Measurements from ENCODE around the gene PRSS22. TPM values are rescaled to one million over a fixed set of nuclear protein-coding genes. Genes with fewer than 3 reads are reported as not detected.
A peak's percentile ranks its signal among the peaks of the same experiment; 100 is the strongest.

The PRSS22 gene
- total RNA-seq, 2 experiments from 2014 or later, result not detected

DNA sequence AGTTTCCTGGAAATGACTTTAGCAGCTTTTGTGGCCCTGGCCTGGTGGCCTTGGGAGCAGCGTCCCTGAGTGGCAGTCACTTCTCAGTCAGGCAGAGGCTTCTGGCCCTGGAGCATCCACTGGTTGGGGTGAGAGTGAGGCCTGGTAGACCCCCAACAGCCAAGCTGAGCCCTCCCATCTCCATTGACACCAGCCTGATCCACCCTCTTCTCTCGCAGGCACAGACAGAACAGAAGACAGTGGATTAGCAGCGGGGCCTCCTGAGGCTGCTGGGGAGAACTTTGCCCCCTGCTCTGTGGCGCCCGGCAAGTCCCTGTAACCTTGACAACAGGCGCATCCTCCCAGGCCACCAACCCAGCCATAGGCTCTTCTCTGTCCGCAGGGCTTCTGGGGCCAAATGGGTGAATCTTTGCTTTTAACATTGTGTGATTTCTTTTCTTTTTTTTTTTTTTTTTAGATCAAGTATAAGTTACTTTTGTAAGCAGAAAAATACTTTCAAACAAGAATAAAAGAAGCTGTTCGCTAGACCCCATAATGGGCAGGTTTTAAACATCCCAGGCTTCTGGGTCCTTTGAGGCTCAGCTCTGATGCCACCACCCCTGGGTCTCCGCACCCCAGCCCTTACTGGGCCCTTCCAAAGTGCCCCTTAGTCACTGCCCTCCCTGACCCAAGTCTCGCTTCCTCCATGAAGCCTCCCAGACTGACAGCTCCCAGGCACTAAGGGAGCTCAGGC is 41.0 kb upstream of the PRSS22 start:
- Mint-ChIP-seq H3K27me3 (ENCODE audit: low read depth) (no peaks in the 10 kb centered on the region), H3K36me3 (ENCODE audit: low read depth) (no peaks in the 10 kb centered on the region), H3K4me1 (ENCODE audit: low read depth) (peaks cover 6% of the 10 kb centered on the region), H3K27ac (no peak overlapping the region), H3K9me3 (ENCODE audit: insufficient read depth) (no peaks in the 10 kb centered on the region), H3K4me3 (no peak overlapping the region)
- ATAC-seq, result no peak
- DNase-seq, result no peak
- ChIA-PET CTCF (interaction anchor here (1.2 to 1.7 kb wide), 3 partner anchors 16 to 31 kb away, joined by 4 to 8 read pairs (median 6); partner anchors contain the start of gene FLYWCH2), POLR2A (no interaction called here)

- no peaks in the 10 kb centered on the region for H3K4me1 Mint-ChIP-seq (ENCODE audit: low read depth)
- DNase-seq (no peak), ATAC-seq (no peak)
- no peak overlapping the region for H3K4me3 Mint-ChIP-seq
- no peak overlapping the region for H3K27ac Mint-ChIP-seq
- no peaks in the 10 kb centered on the region for H3K9me3 Mint-ChIP-seq (ENCODE audit: insufficient read depth)
- ChIA-PET CTCF (no interaction called here), POLR2A (no interaction called here)
- H3K36me3 Mint-ChIP-seq (ENCODE audit: low read depth), result no peaks in the 10 kb centered on the region
- no peaks in the 10 kb centered on the region for H3K27me3 Mint-ChIP-seq (ENCODE audit: low read depth)
Measured at GRCh38 chr16:2897110-2897509, 39.1 kb upstream of the PRSS22 start.

GRCh38 chr16:2896480-2897010 is 38.6 kb upstream of the PRSS22 start:
- no peak for DNase-seq
- Mint-ChIP-seq H3K27ac (no peak overlapping the region), H3K4me3 (no peak overlapping the region), H3K27me3 (ENCODE audit: low read depth) (no peaks in the 10 kb centered on the region), H3K36me3 (ENCODE audit: low read depth) (no peaks in the 10 kb centered on the region), H3K4me1 (ENCODE audit: low read depth) (no peaks in the 10 kb centered on the region), H3K9me3 (ENCODE audit: insufficient read depth) (no peaks in the 10 kb centered on the region)
- ChIA-PET POLR2A (no interaction called here), CTCF (no interaction called here)
- no peak for ATAC-seq

GRCh38 chr16:2895813-2896212 is 37.8 kb upstream of the PRSS22 start:
- H3K27ac Mint-ChIP-seq, result no peak overlapping the region
- CTCF ChIA-PET, result no interaction called here
- POLR2A ChIA-PET, result no interaction called here
- no peaks in the 10 kb centered on the region for H3K4me1 Mint-ChIP-seq (ENCODE audit: low read depth)
- no peak for DNase-seq
- no peaks in the 10 kb centered on the region for H3K27me3 Mint-ChIP-seq (ENCODE audit: low read depth)
- no peak overlapping the region for H3K4me3 Mint-ChIP-seq
- no peak for ATAC-seq
- H3K36me3 Mint-ChIP-seq (ENCODE audit: low read depth), result no peaks in the 10 kb centered on the region
- no peaks in the 10 kb centered on the region for H3K9me3 Mint-ChIP-seq (ENCODE audit: insufficient read depth)

- Mint-ChIP-seq H3K9me3 (ENCODE audit: insufficient read depth) (no peaks in the 10 kb centered on the region), H3K27me3 (ENCODE audit: low read depth) (no peaks in the 10 kb centered on the region), H3K4me1 (ENCODE audit: low read depth) (no peaks in the 10 kb centered on the region), H3K27ac (no peak overlapping the region), H3K4me3 (no peak overlapping the region), H3K36me3 (ENCODE audit: low read depth) (no peaks in the 10 kb centered on the region)
- DNase-seq (no peak), ATAC-seq (no peak)
- POLR2A ChIA-PET, result no interaction called here
- CTCF ChIA-PET, result no interaction called here
Measured at GRCh38 chr16:2894231-2894630, 36.3 kb upstream of the PRSS22 start.

GRCh38 chr16:2884041-2884451 is 26.1 kb upstream of the PRSS22 start:
- H3K4me3 Mint-ChIP-seq, result peak overlapping the region; percentile 87
- peaks cover 4% of the 10 kb centered on the region for H3K27me3 Mint-ChIP-seq (ENCODE audit: low read depth)
- DNase-seq (no peak), ATAC-seq (no peak)
- peaks cover 4% of the 10 kb centered on the region for H3K9me3 Mint-ChIP-seq (ENCODE audit: insufficient read depth)
- ChIA-PET POLR2A (interaction anchor here (1.6 to 1.7 kb wide), 2 partner anchors 12 to 16 kb away, joined by 9 to 13 read pairs; no protein-coding TSS in a partner anchor), CTCF (interaction anchor here (1.0 to 3.1 kb wide), 10 partner anchors 11 to 201 kb away, joined by 3 to 20 read pairs (median 12); partner anchors contain the start of gene KCTD5)
- peaks cover 14% of the 10 kb centered on the region for H3K4me1 Mint-ChIP-seq (ENCODE audit: low read depth)
- peak overlapping the region; percentile 83 for H3K27ac Mint-ChIP-seq
- peaks cover 3% of the 10 kb centered on the region for H3K36me3 Mint-ChIP-seq (ENCODE audit: low read depth)

DNA sequence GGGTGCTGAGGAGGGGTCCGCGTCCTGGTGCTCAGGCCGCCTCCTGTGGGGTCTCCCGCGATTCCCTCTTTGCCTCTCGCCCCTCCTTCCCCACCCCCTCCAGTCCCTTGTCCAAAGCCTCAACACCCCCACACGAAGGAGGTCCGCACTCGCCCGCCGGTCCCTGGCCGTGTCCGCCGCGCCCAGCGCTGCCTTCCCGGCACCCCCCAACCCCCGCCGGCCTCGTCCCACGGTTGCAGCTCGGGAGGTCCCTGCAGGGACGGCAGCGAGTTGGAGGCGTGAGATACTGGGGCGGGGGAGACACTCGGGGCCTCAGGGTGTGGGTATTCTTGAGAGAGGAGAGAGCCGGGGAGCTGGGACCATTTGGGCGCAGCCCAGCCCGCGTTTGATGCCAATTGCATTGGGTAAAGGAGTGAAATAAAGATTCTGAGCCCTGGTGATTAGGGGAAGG is 25.5 kb upstream of the PRSS22 start:
- CTCF ChIA-PET, result interaction anchor here (0.9 to 3.1 kb wide), 16 partner anchors 9 to 247 kb away, joined by 3 to 20 read pairs (median 8); partner anchors contain the start of genes FLYWCH1 and KCTD5
- peaks cover 4% of the 10 kb centered on the region for H3K27me3 Mint-ChIP-seq (ENCODE audit: low read depth)
- ATAC-seq (no peak), DNase-seq (no peak)
- peak overlapping the region; percentile 83 for H3K27ac Mint-ChIP-seq
- H3K4me1 Mint-ChIP-seq (ENCODE audit: low read depth), result peaks cover 14% of the 10 kb centered on the region
- H3K36me3 Mint-ChIP-seq (ENCODE audit: low read depth), result peaks cover 3% of the 10 kb centered on the region
- peak overlapping the region; percentile 87 for H3K4me3 Mint-ChIP-seq
- POLR2A ChIA-PET, result interaction anchor here (1.4 to 1.7 kb wide), 3 partner anchors 11 to 22 kb away, joined by 4 to 13 read pairs (median 9); no protein-coding TSS in a partner anchor
- peaks cover 4% of the 10 kb centered on the region for H3K9me3 Mint-ChIP-seq (ENCODE audit: insufficient read depth)

DNA sequence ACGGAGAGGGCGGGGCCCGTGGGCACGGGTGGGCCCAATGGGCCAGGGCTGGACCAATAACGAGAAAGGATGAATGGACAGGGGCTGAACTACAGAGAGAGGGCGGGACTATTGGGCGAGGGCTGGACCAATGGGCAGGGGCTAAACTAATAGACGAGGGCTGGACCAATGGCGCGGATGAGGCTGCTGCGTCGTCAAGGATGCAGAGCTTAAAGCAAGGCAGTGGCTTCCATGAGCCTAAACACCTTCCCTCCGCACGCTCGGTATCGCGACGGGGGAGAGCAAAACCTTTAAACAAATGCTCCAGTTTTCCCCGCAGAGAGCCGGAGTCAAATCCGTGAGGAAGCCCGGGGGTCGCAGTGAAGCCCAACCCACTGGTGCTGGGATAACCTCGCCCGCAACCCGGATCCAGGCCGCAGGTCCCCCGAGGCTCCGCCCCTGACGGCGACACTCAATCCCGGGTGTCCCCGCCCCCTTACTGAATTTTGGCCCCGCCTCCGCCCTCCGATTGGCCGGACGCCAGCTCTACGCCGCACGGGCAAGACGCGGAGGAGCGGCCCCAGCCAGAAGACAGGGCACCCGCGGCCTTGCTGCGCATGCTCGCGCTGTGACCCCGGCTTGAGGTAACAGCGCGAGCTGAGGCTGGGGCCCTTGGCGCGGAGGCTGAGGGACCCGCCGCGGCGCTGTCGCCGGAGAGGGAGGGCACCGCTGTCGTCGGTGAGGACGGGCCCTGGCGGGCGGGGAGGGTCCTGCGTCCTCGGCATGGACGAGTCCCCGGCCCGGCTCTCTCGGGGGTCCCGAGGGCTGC is 24.9 kb upstream of the PRSS22 start, which contains the start of gene FLYWCH2:
Gene FLYWCH2, plus strand, starts transcription at position 566 of the 808 bp plus-strand sequence. CDS start 13,235 bp downstream, outside the sequence.
- Mint-ChIP-seq H3K27ac (peak within 1 kb of the TSS; percentile 97), H3K4me3 (peak within 1 kb of the TSS; percentile 87), H3K9me3 (ENCODE audit: insufficient read depth) (peaks cover 4% of the 10 kb centered on the region), H3K27me3 (ENCODE audit: low read depth) (peaks cover 4% of the 10 kb centered on the region), H3K36me3 (ENCODE audit: low read depth) (peaks cover 3% of the 10 kb centered on the region), H3K4me1 (ENCODE audit: low read depth) (peaks cover 14% of the 10 kb centered on the region)
- ChIA-PET CTCF (interaction anchor here (0.9 to 3.1 kb wide), 18 partner anchors 8 to 247 kb away, joined by 3 to 20 read pairs (median 7); partner anchors contain the start of genes FLYWCH1 and KCTD5), POLR2A (interaction anchor here (0.6 to 1.7 kb wide), 8 partner anchors 10 to 201 kb away, joined by 3 to 13 read pairs (median 4); partner anchors contain the start of gene KCTD5)
- ATAC-seq (peak; percentile 94), DNase-seq (peak; percentile 100)

GRCh38 chr16:2881783-2882649 is 24.0 kb upstream of the PRSS22 start:
- Mint-ChIP-seq H3K4me1 (ENCODE audit: low read depth) (peaks cover 14% of the 10 kb centered on the region), H3K27me3 (ENCODE audit: low read depth) (peaks cover 4% of the 10 kb centered on the region), H3K36me3 (ENCODE audit: low read depth) (peaks cover 3% of the 10 kb centered on the region), H3K4me3 (peak overlapping the region; percentile 87), H3K9me3 (ENCODE audit: insufficient read depth) (peaks cover 4% of the 10 kb centered on the region), H3K27ac (peak overlapping the region; percentile 97)
- DNase-seq (peak; percentile 51), ATAC-seq (peak; percentile 17)
- CTCF ChIA-PET, result interaction anchor here (0.8 to 3.1 kb wide), 14 partner anchors 14 to 128 kb away, joined by 3 to 20 read pairs (median 8); partner anchors contain the start of gene FLYWCH1
- POLR2A ChIA-PET, result interaction anchor here (0.8 to 1.7 kb wide), 6 partner anchors 10 to 200 kb away, joined by 3 to 9 read pairs (median 4); partner anchors contain the start of gene KCTD5

GRCh38 chr16:2879854-2880508 is 22.0 kb upstream of the PRSS22 start:
- ChIA-PET CTCF (interaction anchor here (1.0 to 1.6 kb wide), 3 partner anchors 12 to 47 kb away, joined by 4 to 5 read pairs (median 4); no protein-coding TSS in a partner anchor), POLR2A (no interaction called here)
- ATAC-seq (no peak), DNase-seq (no peak)
- H3K36me3 Mint-ChIP-seq (ENCODE audit: low read depth), result peaks cover 3% of the 10 kb centered on the region
- H3K9me3 Mint-ChIP-seq (ENCODE audit: insufficient read depth), result peaks cover 4% of the 10 kb centered on the region
- H3K27ac Mint-ChIP-seq, result no peak overlapping the region
- peaks cover 17% of the 10 kb centered on the region for H3K4me1 Mint-ChIP-seq (ENCODE audit: low read depth)
- no peak overlapping the region for H3K4me3 Mint-ChIP-seq
- peaks cover 6% of the 10 kb centered on the region for H3K27me3 Mint-ChIP-seq (ENCODE audit: low read depth)
